Gastroesophageal sphincter (tissue), 3 donors: ENCODE measurements around the gene NFIA.

Experiments used
- EP300 ChIP-seq: sonication (generic); formaldehyde crosslinking; IDR thresholded peaks from one replicate; pipeline ENCODE4 v1.6.1; 2017; ENCODE audit warnings: antibody characterized with exemption, mild to moderate bottlenecking
- POLR2A ChIP-seq, 2 donors: fragments of 450-650 bp; IDR thresholded peaks; one replicate each; pipeline ENCODE4 v1.6.1; 2017; ENCODE audit warnings: antibody characterized with exemption in 2 of 2, mild to moderate bottlenecking in 2 of 2, moderate library complexity in 1 of 2
- POLR2AphosphoS5 ChIP-seq: sonication (generic); formaldehyde crosslinking; IDR thresholded peaks from one replicate; pipeline ENCODE4 v1.6.1; 2017; ENCODE audit warnings: antibody characterized with exemption
- TF ChIP-seq, protein P1 (sequence below), 4 experiments: fragments of 200-600 bp in 2 of 4; fragments of 450-650 bp in 2 of 4; sonication (generic) in 1 of 4; IDR thresholded peaks; one replicate each; pipeline ENCODE4 v1.5.1; 2017 to 2019; ENCODE audit warnings: antibody characterized with exemption in 4 of 4, mild to moderate bottlenecking in 2 of 4, moderate library complexity in 2 of 4

GRCh38 chr1:61391730-61392129, 309.4 kb downstream of the NFIA start:
- TF ChIP-seq, protein P1, sequence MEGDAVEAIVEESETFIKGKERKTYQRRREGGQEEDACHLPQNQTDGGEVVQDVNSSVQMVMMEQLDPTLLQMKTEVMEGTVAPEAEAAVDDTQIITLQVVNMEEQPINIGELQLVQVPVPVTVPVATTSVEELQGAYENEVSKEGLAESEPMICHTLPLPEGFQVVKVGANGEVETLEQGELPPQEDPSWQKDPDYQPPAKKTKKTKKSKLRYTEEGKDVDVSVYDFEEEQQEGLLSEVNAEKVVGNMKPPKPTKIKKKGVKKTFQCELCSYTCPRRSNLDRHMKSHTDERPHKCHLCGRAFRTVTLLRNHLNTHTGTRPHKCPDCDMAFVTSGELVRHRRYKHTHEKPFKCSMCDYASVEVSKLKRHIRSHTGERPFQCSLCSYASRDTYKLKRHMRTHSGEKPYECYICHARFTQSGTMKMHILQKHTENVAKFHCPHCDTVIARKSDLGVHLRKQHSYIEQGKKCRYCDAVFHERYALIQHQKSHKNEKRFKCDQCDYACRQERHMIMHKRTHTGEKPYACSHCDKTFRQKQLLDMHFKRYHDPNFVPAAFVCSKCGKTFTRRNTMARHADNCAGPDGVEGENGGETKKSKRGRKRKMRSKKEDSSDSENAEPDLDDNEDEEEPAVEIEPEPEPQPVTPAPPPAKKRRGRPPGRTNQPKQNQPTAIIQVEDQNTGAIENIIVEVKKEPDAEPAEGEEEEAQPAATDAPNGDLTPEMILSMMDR (IDR thresholded peaks at IDR 0.05), result no peak
- TF ChIP-seq POLR2AphosphoS5, result no peak
- no peak for TF ChIP-seq POLR2A (IDR thresholded peaks at IDR 0.05)
- TF ChIP-seq EP300, result no peak
